HepG2 (cell line): ENCODE results near the gene TMED3. TPM values are rescaled to one million over a fixed set of nuclear protein-coding genes. Genes with fewer than 3 reads are reported as not detected.

Experiments
- CCDC6 ChIP-seq: sonication (generic); formaldehyde crosslinking; IDR thresholded peaks from 2 replicates; pipeline ENCODE4 v1.8.1; 2022; ENCODE audit warnings: mild to moderate bottlenecking, missing genetic modification reagents, moderate library complexity
- ETV6 ChIP-seq: sonication (generic); formaldehyde crosslinking; conservative IDR thresholded peaks from 2 replicates; pipeline ENCODE4 v1.4.0; 2020; ENCODE audit warnings: missing genetic modification reagents
- HNRNPK ChIP-seq: fragments of 200-400 bp; formaldehyde crosslinking; IDR thresholded peaks from 2 replicates; pipeline ENCODE4 v1.6.1; 2018; ENCODE audit warnings: low read length, low read depth, moderate library complexity, mild to moderate bottlenecking; ENCODE audit not compliant: poor library complexity, severe bottlenecking
- HOXA3 ChIP-seq: sonication (generic); formaldehyde crosslinking; IDR thresholded peaks from 2 replicates; pipeline ENCODE4 v1.5.0; 2020; ENCODE audit warnings: missing genetic modification reagents
- KLF6 ChIP-seq: IDR thresholded peaks from 2 replicates; pipeline ENCODE4 v1.8.0; 2016; ENCODE audit warnings: missing biosample characterization, missing genetic modification reagents
- MTF1 ChIP-seq: sonication (generic); formaldehyde crosslinking; IDR thresholded peaks from 2 replicates; pipeline ENCODE4 v1.5.0; 2020; ENCODE audit warnings: missing genetic modification reagents
- NFIB ChIP-seq: sonication (generic); formaldehyde crosslinking; IDR thresholded peaks from 2 replicates; pipeline ENCODE4 v1.9.0; 2021; ENCODE audit warnings: missing genetic modification reagents, mild to moderate bottlenecking, borderline replicate concordance
- NKX3-1 ChIP-seq: sonication (generic); formaldehyde crosslinking; IDR thresholded peaks from 2 replicates; pipeline ENCODE4 v1.5.0; 2020; ENCODE audit warnings: missing genetic modification reagents
- SIX1 ChIP-seq: sonication (generic); formaldehyde crosslinking; IDR thresholded peaks from 2 replicates; pipeline ENCODE4 v1.4.0; 2020; ENCODE audit warnings: missing genetic modification reagents, borderline replicate concordance
- SRY ChIP-seq: sonication (generic); formaldehyde crosslinking; IDR thresholded peaks from 2 replicates; pipeline ENCODE4 v1.8.0; 2022; ENCODE audit warnings: mild to moderate bottlenecking, missing genetic modification reagents
- SUZ12 ChIP-seq: fragments of 150-350 bp; IDR thresholded peaks from 2 replicates; pipeline ENCODE4 v1.6.1; 2014; ENCODE audit warnings: low read depth, low read length
- ZBTB20 ChIP-seq: sonication (generic); formaldehyde crosslinking; IDR thresholded peaks from 2 replicates; pipeline ENCODE4 v1.8.1; 2023; ENCODE audit warnings: missing genetic modification reagents, low read depth, mild to moderate bottlenecking, borderline replicate concordance
- ZNF136 ChIP-seq: sonication (generic); formaldehyde crosslinking; IDR thresholded peaks from 2 replicates; pipeline ENCODE4 v1.8.1; 2022; ENCODE audit warnings: low read depth, mild to moderate bottlenecking, moderate library complexity, missing genetic modification reagents
- ZNF143 ChIP-seq: sonication (generic); formaldehyde crosslinking; IDR thresholded peaks from 2 replicates; pipeline ENCODE4 v1.4.0; 2020; ENCODE audit warnings: missing genetic modification reagents
- ZNF160 ChIP-seq: sonication (generic); formaldehyde crosslinking; IDR thresholded peaks from 2 replicates; pipeline ENCODE4 v1.8.0; 2022; ENCODE audit warnings: mild to moderate bottlenecking, inconsistent platforms, missing genetic modification reagents
- ZNF776 ChIP-seq: sonication (generic); formaldehyde crosslinking; IDR thresholded peaks from 2 replicates; pipeline ENCODE4 v1.4.0; 2020; ENCODE audit warnings: mild to moderate bottlenecking, missing genetic modification reagents
- polyA plus RNA-seq, 8 experiments: library from polyadenylated mRNA; depleted of rRNA in 3 of 8; stranded (reverse) in 7 of 8; unstranded in 1 of 8; fragments of >200 nt; fragmentation: Illumina TruSeq in 4 of 8; extraction: Trizol in 4 of 8; gene quantifications; 2 replicates each; pipeline versions ENCODE4 v1.2.1 to v1.2.3, GENCODE V29; 2011 to 2016; ENCODE audit warnings: low read depth in 4 of 8, missing spikeins in 1 of 8, mixed read lengths in 1 of 8; ENCODE audit not compliant: insufficient read depth in 1 of 8
- total RNA-seq, 5 experiments: library from RNA; depleted of rRNA; stranded (reverse); fragments of >200 nt; fragmentation: Illumina TruSeq; extraction: Trizol; gene quantifications; 2 replicates each; pipeline ENCODE4 v1.2.3, GENCODE V29; 2016; ENCODE audit warnings: low read depth in 1 of 5
- TF ChIP-seq, protein P1 (sequence below): sonication (generic); formaldehyde crosslinking; IDR thresholded peaks from 2 replicates; pipeline ENCODE4 v1.4.0; 2020; ENCODE audit warnings: mild to moderate bottlenecking, missing genetic modification reagents
- TF ChIP-seq, protein P2 (sequence below): sonication (generic); formaldehyde crosslinking; IDR thresholded peaks from 2 replicates; pipeline ENCODE4 v1.4.0; 2020; ENCODE audit warnings: missing genetic modification reagents
- TF ChIP-seq, protein P3 (sequence below): sonication (generic); formaldehyde crosslinking; IDR thresholded peaks from 2 replicates; pipeline ENCODE4 v1.4.0; 2020; ENCODE audit warnings: missing genetic modification reagents
- TF ChIP-seq, protein P4 (sequence below): IDR thresholded peaks from 2 replicates; pipeline ENCODE4 v1.4.0; 2020; ENCODE audit warnings: mild to moderate bottlenecking, missing genetic modification reagents

Gene TMED3
- total and polyA plus RNA-seq, 2 of the 13 experiments (the other 11 are each of a cell fraction or from before 2014, with no cell fraction given) = 125 to 155 TPM

DNA sequence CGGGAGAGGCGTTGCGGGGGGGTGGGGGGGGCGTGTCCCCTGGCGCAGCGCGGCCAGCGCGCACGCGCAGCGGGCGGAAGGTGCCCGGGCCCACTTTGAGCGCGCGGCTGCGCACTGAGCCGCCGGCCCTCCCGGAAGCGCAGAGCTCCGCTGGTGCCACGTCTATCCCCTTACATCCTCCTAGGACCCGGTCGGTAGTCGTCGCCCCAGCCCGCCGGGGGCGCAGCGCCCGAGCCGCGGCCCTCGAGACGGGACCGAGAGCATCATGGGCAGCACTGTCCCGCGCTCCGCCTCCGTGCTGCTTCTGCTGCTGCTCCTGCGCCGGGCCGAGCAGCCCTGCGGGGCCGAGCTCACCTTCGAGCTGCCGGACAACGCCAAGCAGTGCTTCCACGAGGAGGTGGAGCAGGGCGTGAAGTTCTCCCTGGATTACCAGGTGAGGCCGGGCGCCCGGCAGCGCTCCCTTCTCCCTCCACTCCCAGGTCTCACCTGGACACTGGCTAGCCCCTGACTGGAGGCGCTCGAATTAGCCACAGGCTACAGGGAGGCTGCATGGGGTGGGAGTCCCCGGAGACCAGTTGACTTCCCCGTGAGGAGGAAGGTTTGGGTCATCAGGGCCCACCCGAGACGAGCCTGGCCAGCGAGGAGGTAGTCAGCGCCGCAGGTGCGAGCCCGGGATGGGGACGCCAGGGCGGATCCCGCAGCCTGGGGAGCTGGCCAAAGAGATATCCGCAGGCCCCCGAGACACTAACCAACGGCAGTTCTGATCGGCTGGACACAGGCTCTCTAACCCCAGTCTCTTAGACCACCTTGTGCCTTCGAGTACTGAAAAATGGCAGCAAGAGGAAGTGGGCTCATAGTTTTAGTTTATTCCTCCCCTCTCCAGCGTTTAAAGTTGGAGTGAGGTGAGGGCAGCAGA lies at the start of gene TMED3 (continued):
- TF ChIP-seq NKX3-1 = no peak
- TF ChIP-seq, protein P1, sequence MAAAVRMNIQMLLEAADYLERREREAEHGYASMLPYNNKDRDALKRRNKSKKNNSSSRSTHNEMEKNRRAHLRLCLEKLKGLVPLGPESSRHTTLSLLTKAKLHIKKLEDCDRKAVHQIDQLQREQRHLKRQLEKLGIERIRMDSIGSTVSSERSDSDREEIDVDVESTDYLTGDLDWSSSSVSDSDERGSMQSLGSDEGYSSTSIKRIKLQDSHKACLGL = peak; percentile 85
- TF ChIP-seq NFIB (CRISPR knock-in tag) = no peak
- TF ChIP-seq KLF6 (CRISPR knock-in tag) = peak; percentile 55; the same call in 1 of the 2 replicates
- TF ChIP-seq ZNF776 (CRISPR knock-in tag) = no peak; the same call in 1 of the 2 replicates
- TF ChIP-seq HNRNPK = peak; percentile 99
- TF ChIP-seq ZNF143 (CRISPR knock-in tag) = peak; percentile 81
- TF ChIP-seq, protein P2, sequence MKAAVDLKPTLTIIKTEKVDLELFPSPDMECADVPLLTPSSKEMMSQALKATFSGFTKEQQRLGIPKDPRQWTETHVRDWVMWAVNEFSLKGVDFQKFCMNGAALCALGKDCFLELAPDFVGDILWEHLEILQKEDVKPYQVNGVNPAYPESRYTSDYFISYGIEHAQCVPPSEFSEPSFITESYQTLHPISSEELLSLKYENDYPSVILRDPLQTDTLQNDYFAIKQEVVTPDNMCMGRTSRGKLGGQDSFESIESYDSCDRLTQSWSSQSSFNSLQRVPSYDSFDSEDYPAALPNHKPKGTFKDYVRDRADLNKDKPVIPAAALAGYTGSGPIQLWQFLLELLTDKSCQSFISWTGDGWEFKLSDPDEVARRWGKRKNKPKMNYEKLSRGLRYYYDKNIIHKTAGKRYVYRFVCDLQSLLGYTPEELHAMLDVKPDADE = no peak
- TF ChIP-seq MTF1 = no peak
- 0 out of 2 replicates have a peak, but pooled peaks have one; percentile 53 for TF ChIP-seq ZNF136 (CRISPR knock-in tag)
- 0 out of 2 replicates have a peak, but pooled peaks have one; percentile 15 for TF ChIP-seq ETV6
- no peak for TF ChIP-seq SUZ12
- peak; percentile 59; the same call in 1 of the 2 replicates for TF ChIP-seq CCDC6
- TF ChIP-seq SRY = peak; percentile 72; the same call in 1 of the 2 replicates
- peak; percentile 67 for TF ChIP-seq HOXA3 (CRISPR knock-in tag)
- TF ChIP-seq ZNF160 (CRISPR knock-in tag) = peak; percentile 85; the same call in 1 of the 2 replicates
- TF ChIP-seq, protein P3, sequence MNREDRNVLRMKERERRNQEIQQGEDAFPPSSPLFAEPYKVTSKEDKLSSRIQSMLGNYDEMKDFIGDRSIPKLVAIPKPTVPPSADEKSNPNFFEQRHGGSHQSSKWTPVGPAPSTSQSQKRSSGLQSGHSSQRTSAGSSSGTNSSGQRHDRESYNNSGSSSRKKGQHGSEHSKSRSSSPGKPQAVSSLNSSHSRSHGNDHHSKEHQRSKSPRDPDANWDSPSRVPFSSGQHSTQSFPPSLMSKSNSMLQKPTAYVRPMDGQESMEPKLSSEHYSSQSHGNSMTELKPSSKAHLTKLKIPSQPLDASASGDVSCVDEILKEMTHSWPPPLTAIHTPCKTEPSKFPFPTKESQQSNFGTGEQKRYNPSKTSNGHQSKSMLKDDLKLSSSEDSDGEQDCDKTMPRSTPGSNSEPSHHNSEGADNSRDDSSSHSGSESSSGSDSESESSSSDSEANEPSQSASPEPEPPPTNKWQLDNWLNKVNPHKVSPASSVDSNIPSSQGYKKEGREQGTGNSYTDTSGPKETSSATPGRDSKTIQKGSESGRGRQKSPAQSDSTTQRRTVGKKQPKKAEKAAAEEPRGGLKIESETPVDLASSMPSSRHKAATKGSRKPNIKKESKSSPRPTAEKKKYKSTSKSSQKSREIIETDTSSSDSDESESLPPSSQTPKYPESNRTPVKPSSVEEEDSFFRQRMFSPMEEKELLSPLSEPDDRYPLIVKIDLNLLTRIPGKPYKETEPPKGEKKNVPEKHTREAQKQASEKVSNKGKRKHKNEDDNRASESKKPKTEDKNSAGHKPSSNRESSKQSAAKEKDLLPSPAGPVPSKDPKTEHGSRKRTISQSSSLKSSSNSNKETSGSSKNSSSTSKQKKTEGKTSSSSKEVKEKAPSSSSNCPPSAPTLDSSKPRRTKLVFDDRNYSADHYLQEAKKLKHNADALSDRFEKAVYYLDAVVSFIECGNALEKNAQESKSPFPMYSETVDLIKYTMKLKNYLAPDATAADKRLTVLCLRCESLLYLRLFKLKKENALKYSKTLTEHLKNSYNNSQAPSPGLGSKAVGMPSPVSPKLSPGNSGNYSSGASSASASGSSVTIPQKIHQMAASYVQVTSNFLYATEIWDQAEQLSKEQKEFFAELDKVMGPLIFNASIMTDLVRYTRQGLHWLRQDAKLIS (CRISPR knock-in tag) = no peak
- no peak for TF ChIP-seq ZBTB20 (CRISPR knock-in tag)
- TF ChIP-seq, protein P4, sequence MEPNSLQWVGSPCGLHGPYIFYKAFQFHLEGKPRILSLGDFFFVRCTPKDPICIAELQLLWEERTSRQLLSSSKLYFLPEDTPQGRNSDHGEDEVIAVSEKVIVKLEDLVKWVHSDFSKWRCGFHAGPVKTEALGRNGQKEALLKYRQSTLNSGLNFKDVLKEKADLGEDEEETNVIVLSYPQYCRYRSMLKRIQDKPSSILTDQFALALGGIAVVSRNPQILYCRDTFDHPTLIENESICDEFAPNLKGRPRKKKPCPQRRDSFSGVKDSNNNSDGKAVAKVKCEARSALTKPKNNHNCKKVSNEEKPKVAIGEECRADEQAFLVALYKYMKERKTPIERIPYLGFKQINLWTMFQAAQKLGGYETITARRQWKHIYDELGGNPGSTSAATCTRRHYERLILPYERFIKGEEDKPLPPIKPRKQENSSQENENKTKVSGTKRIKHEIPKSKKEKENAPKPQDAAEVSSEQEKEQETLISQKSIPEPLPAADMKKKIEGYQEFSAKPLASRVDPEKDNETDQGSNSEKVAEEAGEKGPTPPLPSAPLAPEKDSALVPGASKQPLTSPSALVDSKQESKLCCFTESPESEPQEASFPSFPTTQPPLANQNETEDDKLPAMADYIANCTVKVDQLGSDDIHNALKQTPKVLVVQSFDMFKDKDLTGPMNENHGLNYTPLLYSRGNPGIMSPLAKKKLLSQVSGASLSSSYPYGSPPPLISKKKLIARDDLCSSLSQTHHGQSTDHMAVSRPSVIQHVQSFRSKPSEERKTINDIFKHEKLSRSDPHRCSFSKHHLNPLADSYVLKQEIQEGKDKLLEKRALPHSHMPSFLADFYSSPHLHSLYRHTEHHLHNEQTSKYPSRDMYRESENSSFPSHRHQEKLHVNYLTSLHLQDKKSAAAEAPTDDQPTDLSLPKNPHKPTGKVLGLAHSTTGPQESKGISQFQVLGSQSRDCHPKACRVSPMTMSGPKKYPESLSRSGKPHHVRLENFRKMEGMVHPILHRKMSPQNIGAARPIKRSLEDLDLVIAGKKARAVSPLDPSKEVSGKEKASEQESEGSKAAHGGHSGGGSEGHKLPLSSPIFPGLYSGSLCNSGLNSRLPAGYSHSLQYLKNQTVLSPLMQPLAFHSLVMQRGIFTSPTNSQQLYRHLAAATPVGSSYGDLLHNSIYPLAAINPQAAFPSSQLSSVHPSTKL = peak; percentile 35; the same call in 1 of the 2 replicates
- TF ChIP-seq SIX1 (CRISPR knock-in tag) = no peak
